HCT116 (cell line): ENCODE measurements around the gene CFAP97.

Experiments
- CTCF ChIP-seq, 3 experiments: fragments of 200-600 bp in 1 of 3; sonication (generic) in 1 of 3; IDR thresholded peaks in 2 of 3; conservative IDR thresholded peaks in 1 of 3; 2 replicates each; pipeline ENCODE4 v1.5.1; 2012 to 2017; ENCODE audit warnings: low read depth in 2 of 3, low read length in 2 of 3, antibody characterized with exemption in 1 of 3, borderline replicate concordance in 1 of 3, control low read depth in 1 of 3, mild to moderate bottlenecking in 1 of 3, mixed read lengths in 1 of 3, mixed run types in 1 of 3, moderate library complexity in 1 of 3; ENCODE audit not compliant: insufficient read depth in 1 of 3
- POLR2A ChIP-seq: IDR thresholded peaks from 2 replicates; pipeline ENCODE4 v1.7.0; 2011; ENCODE audit warnings: borderline replicate concordance; ENCODE audit not compliant: insufficient read depth, insufficient read length; ENCODE audit errors: extremely low read depth

- TF ChIP-seq CTCF (IDR thresholded peaks at IDR 0.05 in 2 of 3, conservative IDR thresholded peaks at IDR 0.05 in 1 of 3; ENCODE audit: borderline replicate concordance in 1 of 3, insufficient read depth in 1 of 3, low read depth in 2 of 3, low read length in 2 of 3), result no peak
- no peak for TF ChIP-seq POLR2A
These were observed 66.4 kb downstream of the CFAP97 start for GRCh38 chr4:185137233-185137925.
